Heart right ventricle (tissue), 16 donors: ENCODE measurements around the gene CIAO1. TPM values are rescaled to one million over a fixed set of nuclear protein-coding genes. Genes with fewer than 3 reads are reported as not detected.

ENCODE experiments used
- ATAC-seq, 8 donors: fragments of 200-7000 bp; cut with Tn5 transposase; one replicate each; pipeline ENCODE4 v1.9.1; 2020; ENCODE audit warnings: mild to moderate bottlenecking in 8 of 8, moderate library complexity in 8 of 8, moderate number of reproducible peaks in 1 of 8
- DNase-seq, 2 donors: peaks; one replicate each; pipeline ENCODE4 v3.0.0-alpha.2; 2020
- H3K27ac ChIP-seq, 10 donors: fragments of 200-600 bp; sonication (generic) in 2 of 10; one replicate each; pipeline versions ENCODE4 v1.5.0 to v1.8.0; 2020 to 2022; ENCODE audit warnings: mild to moderate bottlenecking in 3 of 10
- H3K27me3 ChIP-seq, 7 donors: fragments of 200-600 bp; one replicate each; pipeline ENCODE4 v1.8.0; 2021 to 2022; ENCODE audit warnings: mild to moderate bottlenecking in 2 of 7
- H3K36me3 ChIP-seq, 9 donors: fragments of 200-600 bp; sonication (generic) in 1 of 9; one replicate each; pipeline versions ENCODE4 v1.5.0 to v1.8.0; 2020 to 2022; ENCODE audit warnings: mild to moderate bottlenecking in 2 of 9
- H3K4me1 ChIP-seq, 9 donors: fragments of 200-600 bp; sonication (generic) in 1 of 9; one replicate each; pipeline versions ENCODE4 v1.5.0 to v1.8.0; 2020 to 2022; ENCODE audit warnings: mild to moderate bottlenecking in 4 of 9
- H3K4me3 ChIP-seq, 10 donors: fragments of 200-600 bp; sonication (generic) in 2 of 10; one replicate each; pipeline versions ENCODE4 v1.5.0 to v1.8.0; 2020 to 2022; ENCODE audit warnings: mild to moderate bottlenecking in 7 of 10, moderate library complexity in 2 of 10
- H3K9me3 ChIP-seq, 11 donors: fragments of 200-600 bp in 10 of 11; sonication (generic) in 2 of 11; one replicate each; pipeline versions ENCODE4 v1.5.0 to v1.8.0; 2013 to 2022; ENCODE audit warnings: mild to moderate bottlenecking in 2 of 11, control low read depth in 1 of 11, moderate library complexity in 1 of 11
- CTCF ChIP-seq, 9 donors: fragments of 200-600 bp; sonication (generic) in 2 of 9; IDR thresholded peaks; one replicate each; pipeline versions ENCODE4 v1.5.0 to v1.8.0; 2021 to 2022; ENCODE audit warnings: antibody characterized with exemption in 9 of 9, mild to moderate bottlenecking in 5 of 9, moderate library complexity in 1 of 9
- WGBS, 2 donors: extraction: QIAGEN DNeasy Blood & Tissue Kit; methylation state at CpG; one replicate each; pipeline ENCODE4 v1.1.7; 2013; ENCODE audit warnings: inconsistent platforms in 1 of 2; 5-methylcytosine and 5-hydroxymethylcytosine counted together
- intact Hi-C, 10 donors: fragments of 100-400 bp; cut with DNase I; formaldehyde crosslinking; loops; one replicate each; pipeline versions ENCODE4 v1.11.1 to v1.14.2; 2022
- polyA plus RNA-seq, 2 donors: library from polyadenylated mRNA; stranded (reverse); fragments of 200-250 nt; gene quantifications; one replicate each; pipeline ENCODE4 v1.2.3, GENCODE V29; 2013
- total RNA-seq, 10 donors: library from RNA; stranded (reverse); fragmentation: NEBNext Ultra II Directional in 3 of 10; extraction: Animal tissue kit (Norgen Biotek cat#: 25700) in 3 of 10; gene quantifications; one replicate each; pipeline versions ENCODE4 v1.2.1 to v1.2.4, GENCODE V29; 2021 to 2023
- donor health status: Arrhythmogenic right ventricular cardiomyopathy.
- donor health status: ischemic (EF 13 %, LVEDD 7.1; RV severe dilation, severe dysfunction).
- donor health status: healthy with polysubstance abuse.
- donor health status: DM: no; HTN: yes; CAD: no.
- donor health status: DM: no; HTN: no; CAD: no.
- donor health status: ischemic (EF 25% LVEDD 6.9; RV normal size, moderate dysfunction).
- donor health status: ischemic (EF 25% LVEDD 5.7; RV mildly dilated, moderate dysfunction).
- donor health status: healthy.
- donor health status: DM: yes; HTN: yes; CAD: no.
- donor health status: Ischemic cardiomyopathy.
- donor health status: ischemic (EF 35%, LVEDD 5.7; RV mildly dilated, moderate dysfunction).
- donor health status: nonischemic (EF 11% LVEDD 7.7; RV severe dilation, severe dysfunction).
- donor health status: DM: yes; HTN: yes; CAD: no.
- donor health status: PGD.
- donor health status: ischemic (EF 29% LVEDD 5.4; RV normal size, mild dysfunction).
- donor health status: nonischemic (EF 23%, LVEDD 6.1; RV moderate dilation, normal function).

The CIAO1 gene
- total and polyA plus RNA-seq, 12 donors, result 22.1 to 72.1 (median 62.4) TPM

DNA sequence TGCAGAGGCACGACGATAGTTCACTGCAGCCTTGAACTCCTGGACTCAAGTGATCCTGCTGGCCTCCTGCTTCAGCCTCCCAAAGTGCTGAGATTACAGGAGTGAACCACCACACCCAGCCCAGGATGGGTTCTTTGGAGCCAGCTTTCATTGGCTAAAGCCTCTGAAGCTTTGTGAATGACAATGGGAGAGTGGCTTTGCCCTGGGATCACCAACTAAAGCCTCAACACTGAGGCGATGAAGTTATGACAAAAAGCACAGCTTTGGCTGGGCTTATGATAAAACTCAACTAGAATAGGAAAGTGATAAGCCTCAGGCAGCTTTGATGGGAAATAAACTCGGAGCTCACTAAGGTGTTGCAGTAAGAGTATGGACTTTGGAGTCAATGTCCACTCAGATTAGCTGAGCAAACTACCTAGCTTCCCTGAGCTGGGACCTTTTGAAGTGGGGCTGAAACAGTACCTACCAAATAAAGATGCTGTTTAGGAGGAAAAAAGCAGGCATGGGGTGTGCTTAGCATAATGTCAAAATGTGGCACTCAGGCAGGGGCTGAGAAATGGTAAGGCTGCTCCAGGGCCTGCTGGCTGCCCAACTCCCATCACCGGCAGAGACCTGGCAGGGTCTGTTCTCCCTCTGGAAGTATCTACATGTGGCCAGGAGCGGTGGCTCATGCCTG, 4.6 kb upstream of the CIAO1 start:
- WGBS, 2 donors, result 72 to 73% methylated on average over 6 of the region's 6 CpGs
- Histone ChIP-seq H3K9me3 (no peaks in the 10 kb centered on the region), H3K27ac (peak overlapping the region; percentile 85 to 97 (median 94)), H3K36me3 (peaks cover 0 to 61% (median 0%) of the 10 kb centered on the region in 9 donors), H3K4me1 (peaks cover 49 to 88% (median 86%) of the 10 kb centered on the region in 9 donors), H3K4me3 (no peak overlapping the region), H3K27me3 (no peaks in the 10 kb centered on the region)
- no peak for DNase-seq
- no peak for TF ChIP-seq CTCF (IDR thresholded peaks at IDR 0.05)
- intact Hi-C loops, result loop anchor here in 8 of 10 donors (5.0 to 10.0 kb wide), 8 partner anchors 49 to 267 kb away; partner anchors contain the start of genes ASTL (in 2 of the 8), DUSP2 (in 2 of the 8), STARD7 (in 2 of the 8) and ANKRD36C (in 1 of the 8)
- ATAC-seq, result no peak

DNA sequence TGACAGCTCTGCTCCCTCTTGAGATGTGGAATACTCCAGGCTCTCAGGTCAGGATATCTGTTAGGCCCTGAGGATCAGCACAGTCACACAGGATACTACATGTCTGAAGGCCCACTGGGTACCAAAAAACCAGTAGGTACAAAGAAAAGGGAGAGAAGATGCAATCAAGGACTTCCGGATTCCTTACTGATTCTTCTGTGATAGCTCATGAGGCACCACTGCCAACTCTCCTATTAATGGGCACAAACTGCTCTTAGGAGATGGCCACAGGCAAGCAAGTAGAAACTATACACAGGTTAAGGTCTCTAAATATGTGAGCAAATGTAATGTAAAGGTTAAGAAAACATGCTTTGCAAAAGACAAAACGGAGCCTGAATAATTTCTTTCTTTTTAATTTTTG, 3.7 kb upstream of the CIAO1 start:
- Histone ChIP-seq H3K27ac (peak overlapping the region in 8 of 10 donors; percentile 26 to 97 (median 89)), H3K4me1 (peaks cover 55 to 88% (median 85%) of the 10 kb centered on the region in 9 donors), H3K4me3 (no peak overlapping the region), H3K27me3 (no peaks in the 10 kb centered on the region), H3K36me3 (peaks cover 0 to 56% (median 0%) of the 10 kb centered on the region in 9 donors), H3K9me3 (no peaks in the 10 kb centered on the region)
- no peak for TF ChIP-seq CTCF (IDR thresholded peaks at IDR 0.05)
- no peak for DNase-seq
- intact Hi-C loops, result loop anchor here in 8 of 10 donors (5.0 to 10.0 kb wide), 8 partner anchors 50 to 268 kb away; partner anchors contain the start of genes ASTL (in 2 of the 8), DUSP2 (in 2 of the 8), STARD7 (in 2 of the 8) and ANKRD36C (in 1 of the 8)
- ATAC-seq, result no peak
- 75 to 87% methylated on average over 2 of the region's 2 CpGs for WGBS, 2 donors

DNA sequence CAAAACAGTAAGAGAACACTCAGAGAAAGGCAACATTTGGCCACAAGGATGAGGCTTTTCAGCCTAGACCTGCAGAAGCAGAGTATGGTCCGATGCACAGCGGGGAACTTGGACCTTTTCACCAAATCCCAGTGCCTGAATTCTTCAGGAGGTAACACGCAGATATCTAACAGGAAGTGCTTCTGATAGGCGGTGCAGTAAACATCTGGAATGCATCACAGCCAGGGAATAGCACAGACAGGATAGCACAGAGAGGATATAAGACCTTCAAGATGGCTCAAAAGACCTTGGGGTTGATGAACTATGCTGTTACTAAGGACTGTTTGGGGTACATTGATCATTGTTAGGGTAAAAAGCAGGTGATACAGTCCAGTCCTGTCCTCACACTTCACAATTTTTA, 1.9 kb upstream of the CIAO1 start:
- TF ChIP-seq CTCF (IDR thresholded peaks at IDR 0.05), result no peak
- ATAC-seq (no peak), DNase-seq (no peak)
- intact Hi-C loops, result loop anchor here in 8 of 10 donors (2.0 to 10.0 kb wide), 9 partner anchors 52 to 269 kb away; partner anchors contain the start of genes STARD7 (in 4 of the 8), ASTL (in 2 of the 8), DUSP2 (in 2 of the 8) and ANKRD36C (in 1 of the 8)
- H3K27me3 ChIP-seq, result no peaks in the 10 kb centered on the region
- peaks cover 0 to 65% (median 13%) of the 10 kb centered on the region in 9 donors for H3K36me3 ChIP-seq
- H3K9me3 ChIP-seq, result no peaks in the 10 kb centered on the region
- H3K4me3 ChIP-seq, result peak overlapping the region; percentile 46 to 99 (median 94)
- WGBS, 2 donors, result 11 to 26% methylated on average over 4 of the region's 4 CpGs
- H3K4me1 ChIP-seq, result peaks cover 45 to 77% (median 71%) of the 10 kb centered on the region in 9 donors
- peak overlapping the region; percentile 84 to 99 (median 96) for H3K27ac ChIP-seq

- DNase-seq (peak in 1 of 2 donors; percentile 36), ATAC-seq (peak in 2 of 8 donors; percentile 1 to 27)
- no peaks in the 10 kb centered on the region for H3K27me3 ChIP-seq
- H3K27ac ChIP-seq, result peak overlapping the region; percentile 84 to 99 (median 96)
- intact Hi-C loops, result loop anchor here in 9 of 10 donors (2.0 to 10.0 kb wide), 11 partner anchors 37 to 270 kb away; partner anchors contain the start of genes STARD7 (in 4 of the 9), ASTL (in 2 of the 9), DUSP2 (in 2 of the 9) and ANKRD36C (in 1 of the 9)
- 8 to 10% methylated on average over 33 of the region's 33 CpGs for WGBS, 2 donors
- H3K4me3 ChIP-seq, result peak overlapping the region; percentile 46 to 99 (median 94)
- H3K4me1 ChIP-seq, result peaks cover 38 to 70% (median 64%) of the 10 kb centered on the region in 9 donors
- TF ChIP-seq CTCF (IDR thresholded peaks at IDR 0.05), result peak in 7 of 9 donors; percentile 26 to 55 (median 47)
- H3K9me3 ChIP-seq, result no peaks in the 10 kb centered on the region
- H3K36me3 ChIP-seq, result peaks cover 0 to 65% (median 20%) of the 10 kb centered on the region in 9 donors
Observed at GRCh38 chr2:96264656-96265348, 1.2 kb upstream of the CIAO1 start.
